ENCODE results near the gene ANKRD18A.

Gene ANKRD18A

GRCh38 chr9:38649731-38650363 lies 29.5 kb upstream of the ANKRD18A start:
- Histone ChIP-seq H3K4me3 (ENCODE audit: insufficient read depth, low read depth, low read length) (no peak overlapping the region), H3K36me3 (ENCODE audit: control insufficient read depth, insufficient read depth, low read length) (no peaks in the 10 kb centered on the region)
- 94 to 96% methylated on average over 8 of the region's 8 CpGs for WGBS, 2 experiments

GRCh38 chr9:38644601-38645000 lies 24.2 kb upstream of the ANKRD18A start:
- H3K4me1 ChIP-seq (ENCODE audit: control insufficient read depth, insufficient read depth, low read length): no peaks in the 10 kb centered on the region
- H3K27ac ChIP-seq (ENCODE audit: insufficient read depth, low read depth, low read length, poor library complexity, severe bottlenecking): no peak overlapping the region
- no peaks in the 10 kb centered on the region for H3K9me3 ChIP-seq (ENCODE audit: control insufficient read depth, low read length)
- no peaks in the 10 kb centered on the region for H3K36me3 ChIP-seq (ENCODE audit: control insufficient read depth, insufficient read depth, low read length)
- WGBS, 2 experiments: 0 to 44% methylated on average over 1 to 2 of the region's 2 CpGs
- H3K4me3 ChIP-seq (ENCODE audit: insufficient read depth, low read depth, low read length): no peak overlapping the region
- no peaks in the 10 kb centered on the region for H3K27me3 ChIP-seq (ENCODE audit: control insufficient read depth, insufficient read depth, low read length, poor library complexity, severe bottlenecking)

More at GRCh38 chr9:38649731-38650363, 29.5 kb upstream of the ANKRD18A start:
- Histone ChIP-seq H3K4me1 (ENCODE audit: control insufficient read depth, insufficient read depth, low read length) (no peaks in the 10 kb centered on the region), H3K27ac (ENCODE audit: insufficient read depth, low read depth, low read length, poor library complexity, severe bottlenecking) (no peak overlapping the region), H3K27me3 (ENCODE audit: control insufficient read depth, insufficient read depth, low read length, poor library complexity, severe bottlenecking) (no peaks in the 10 kb centered on the region), H3K9me3 (ENCODE audit: control insufficient read depth, low read length) (no peaks in the 10 kb centered on the region)

GRCh38 chr9:38643815-38644173 lies 23.4 kb upstream of the ANKRD18A start:
- no peaks in the 10 kb centered on the region for H3K36me3 ChIP-seq (ENCODE audit: control insufficient read depth, insufficient read depth, low read length)
- WGBS, 2 experiments: 91 to 93% methylated on average over 3 of the region's 3 CpGs
- H3K27ac ChIP-seq (ENCODE audit: insufficient read depth, low read depth, low read length, poor library complexity, severe bottlenecking): no peak overlapping the region
- H3K4me3 ChIP-seq (ENCODE audit: insufficient read depth, low read depth, low read length): no peak overlapping the region
- H3K27me3 ChIP-seq (ENCODE audit: control insufficient read depth, insufficient read depth, low read length, poor library complexity, severe bottlenecking): no peaks in the 10 kb centered on the region
- no peaks in the 10 kb centered on the region for H3K9me3 ChIP-seq (ENCODE audit: control insufficient read depth, low read length)
- H3K4me1 ChIP-seq (ENCODE audit: control insufficient read depth, insufficient read depth, low read length): no peaks in the 10 kb centered on the region

- H3K36me3 ChIP-seq (ENCODE audit: control insufficient read depth, insufficient read depth, low read length): no peaks in the 10 kb centered on the region
- H3K27ac ChIP-seq (ENCODE audit: insufficient read depth, low read depth, low read length, poor library complexity, severe bottlenecking): no peak overlapping the region
- WGBS, 2 experiments: 94% methylated on average over 18 of the region's 18 CpGs
- H3K9me3 ChIP-seq (ENCODE audit: control insufficient read depth, low read length): no peaks in the 10 kb centered on the region
- no peaks in the 10 kb centered on the region for H3K4me1 ChIP-seq (ENCODE audit: control insufficient read depth, insufficient read depth, low read length)
- no peak overlapping the region for H3K4me3 ChIP-seq (ENCODE audit: insufficient read depth, low read depth, low read length)
- no peaks in the 10 kb centered on the region for H3K27me3 ChIP-seq (ENCODE audit: control insufficient read depth, insufficient read depth, low read length, poor library complexity, severe bottlenecking)
Observed at GRCh38 chr9:38642951-38643814, 22.8 kb upstream of the ANKRD18A start.

- Histone ChIP-seq H3K4me1 (ENCODE audit: control insufficient read depth, insufficient read depth, low read length) (no peaks in the 10 kb centered on the region), H3K4me3 (ENCODE audit: insufficient read depth, low read depth, low read length) (no peak overlapping the region)
- WGBS, 2 experiments: 78 to 84% methylated on average over 12 of the region's 12 CpGs
Observed at GRCh38 chr9:38641985-38642864, 21.8 kb upstream of the ANKRD18A start.

GRCh38 chr9:38641142-38641541 lies 20.7 kb upstream of the ANKRD18A start:
- Histone ChIP-seq H3K27me3 (ENCODE audit: control insufficient read depth, insufficient read depth, low read length, poor library complexity, severe bottlenecking) (no peaks in the 10 kb centered on the region), H3K27ac (ENCODE audit: insufficient read depth, low read depth, low read length, poor library complexity, severe bottlenecking) (no peak overlapping the region), H3K9me3 (ENCODE audit: control insufficient read depth, low read length) (no peaks in the 10 kb centered on the region), H3K36me3 (ENCODE audit: control insufficient read depth, insufficient read depth, low read length) (no peaks in the 10 kb centered on the region), H3K4me3 (ENCODE audit: insufficient read depth, low read depth, low read length) (no peak overlapping the region), H3K4me1 (ENCODE audit: control insufficient read depth, insufficient read depth, low read length) (no peaks in the 10 kb centered on the region)
- WGBS, 2 experiments: 93 to 94% methylated on average over 9 of the region's 9 CpGs

More at GRCh38 chr9:38641985-38642864, 21.8 kb upstream of the ANKRD18A start:
- Histone ChIP-seq H3K36me3 (ENCODE audit: control insufficient read depth, insufficient read depth, low read length) (no peaks in the 10 kb centered on the region), H3K27me3 (ENCODE audit: control insufficient read depth, insufficient read depth, low read length, poor library complexity, severe bottlenecking) (no peaks in the 10 kb centered on the region), H3K27ac (ENCODE audit: insufficient read depth, low read depth, low read length, poor library complexity, severe bottlenecking) (no peak overlapping the region), H3K9me3 (ENCODE audit: control insufficient read depth, low read length) (no peaks in the 10 kb centered on the region)

GRCh38 chr9:38639577-38639940 lies 19.2 kb upstream of the ANKRD18A start:
- Histone ChIP-seq H3K27me3 (ENCODE audit: control insufficient read depth, insufficient read depth, low read length, poor library complexity, severe bottlenecking) (no peaks in the 10 kb centered on the region), H3K9me3 (ENCODE audit: control insufficient read depth, low read length) (no peaks in the 10 kb centered on the region)

GRCh38 chr9:38638881-38639576 lies 18.6 kb upstream of the ANKRD18A start:
- Histone ChIP-seq H3K9me3 (ENCODE audit: control insufficient read depth, low read length) (no peaks in the 10 kb centered on the region), H3K27me3 (ENCODE audit: control insufficient read depth, insufficient read depth, low read length, poor library complexity, severe bottlenecking) (no peaks in the 10 kb centered on the region), H3K36me3 (ENCODE audit: control insufficient read depth, insufficient read depth, low read length) (no peaks in the 10 kb centered on the region), H3K4me1 (ENCODE audit: control insufficient read depth, insufficient read depth, low read length) (no peaks in the 10 kb centered on the region), H3K4me3 (ENCODE audit: insufficient read depth, low read depth, low read length) (no peak overlapping the region), H3K27ac (ENCODE audit: insufficient read depth, low read depth, low read length, poor library complexity, severe bottlenecking) (no peak overlapping the region)
- WGBS, 2 experiments: 93 to 95% methylated on average over 6 of the region's 6 CpGs

More at GRCh38 chr9:38639577-38639940, 19.2 kb upstream of the ANKRD18A start:
- Histone ChIP-seq H3K36me3 (ENCODE audit: control insufficient read depth, insufficient read depth, low read length) (no peaks in the 10 kb centered on the region), H3K27ac (ENCODE audit: insufficient read depth, low read depth, low read length, poor library complexity, severe bottlenecking) (no peak overlapping the region), H3K4me1 (ENCODE audit: control insufficient read depth, insufficient read depth, low read length) (no peaks in the 10 kb centered on the region), H3K4me3 (ENCODE audit: insufficient read depth, low read depth, low read length) (no peak overlapping the region)
- 90 to 97% methylated on average over 5 to 6 of the region's 6 CpGs for WGBS, 2 experiments

- Histone ChIP-seq H3K27me3 (ENCODE audit: control insufficient read depth, insufficient read depth, low read length, poor library complexity, severe bottlenecking) (no peaks in the 10 kb centered on the region), H3K4me1 (ENCODE audit: control insufficient read depth, insufficient read depth, low read length) (no peaks in the 10 kb centered on the region), H3K27ac (ENCODE audit: insufficient read depth, low read depth, low read length, poor library complexity, severe bottlenecking) (no peak overlapping the region), H3K36me3 (ENCODE audit: control insufficient read depth, insufficient read depth, low read length) (no peaks in the 10 kb centered on the region), H3K9me3 (ENCODE audit: control insufficient read depth, low read length) (no peaks in the 10 kb centered on the region), H3K4me3 (ENCODE audit: insufficient read depth, low read depth, low read length) (no peak overlapping the region)
- 92 to 93% methylated on average over 2 to 3 of the region's 3 CpGs for WGBS, 2 experiments
Observed at GRCh38 chr9:38634315-38634714, 13.9 kb upstream of the ANKRD18A start.

Measured in ectodermal cell (in vitro differentiated cells).